ENCODE results near the gene ATRN.
"Not testable (repeated sequence)": the region's sequence is repeated elsewhere in the genome, so short reads cannot be mapped to it uniquely, and the experiment has no call there.

ATRN gene

GRCh38 chr20:3615171-3615840 lies 144.5 kb downstream of the ATRN start:
- H3K27me3 ChIP-seq (ENCODE audit: control insufficient read depth in 1 of 2, insufficient read depth in 2 of 2, low read length in 2 of 2); H3K9ac ChIP-seq (ENCODE audit: low read length); H3K9me3 ChIP-seq (ENCODE audit: low read length); H3K27ac ChIP-seq (ENCODE audit: low read depth, low read length); H3K4me1 ChIP-seq (ENCODE audit: insufficient read depth, low read length); H3K36me3 ChIP-seq (ENCODE audit: insufficient read depth, low read length); H3K4me3 ChIP-seq (ENCODE audit: low read depth in 1 of 2, low read length in 2 of 2): not testable (repeated sequence)

GRCh38 chr20:3616250-3616649 lies 145.4 kb downstream of the ATRN start:
- H3K4me1 ChIP-seq (ENCODE audit: insufficient read depth, low read length), result no peaks in the 10 kb centered on the region
- H3K4me3 ChIP-seq (ENCODE audit: low read depth in 1 of 2, low read length in 2 of 2), result no peak overlapping the region
- no peak overlapping the region for H3K9ac ChIP-seq (ENCODE audit: low read length)
- H3K27me3 ChIP-seq (ENCODE audit: control insufficient read depth in 1 of 2, insufficient read depth in 2 of 2, low read length in 2 of 2), result no peaks in the 10 kb centered on the region
- H3K36me3 ChIP-seq (ENCODE audit: insufficient read depth, low read length), result no peaks in the 10 kb centered on the region
- H3K9me3 ChIP-seq (ENCODE audit: low read length), result no peaks in the 10 kb centered on the region
- no peak overlapping the region for H3K27ac ChIP-seq (ENCODE audit: low read depth, low read length)

- peaks cover 12% of the 10 kb centered on the region for H3K36me3 ChIP-seq (ENCODE audit: insufficient read depth, low read length)
- H3K27me3 ChIP-seq (ENCODE audit: control insufficient read depth in 1 of 2, insufficient read depth in 2 of 2, low read length in 2 of 2), result no peaks in the 10 kb centered on the region
- H3K4me3 ChIP-seq (ENCODE audit: low read depth in 1 of 2, low read length in 2 of 2), result no peak overlapping the region
- H3K9ac ChIP-seq (ENCODE audit: low read length), result no peak overlapping the region
- H3K27ac ChIP-seq (ENCODE audit: low read depth, low read length), result no peak overlapping the region
- no peaks in the 10 kb centered on the region for H3K4me1 ChIP-seq (ENCODE audit: insufficient read depth, low read length)
- no peaks in the 10 kb centered on the region for H3K9me3 ChIP-seq (ENCODE audit: low read length)
Measured at GRCh38 chr20:3621111-3621510, 150.3 kb downstream of the ATRN start.

- no peaks in the 10 kb centered on the region for H3K4me1 ChIP-seq (ENCODE audit: insufficient read depth, low read length)
- no peak overlapping the region for H3K4me3 ChIP-seq (ENCODE audit: low read depth in 1 of 2, low read length in 2 of 2)
- no peak overlapping the region for H3K9ac ChIP-seq (ENCODE audit: low read length)
- peaks cover 12% of the 10 kb centered on the region for H3K36me3 ChIP-seq (ENCODE audit: insufficient read depth, low read length)
- H3K9me3 ChIP-seq (ENCODE audit: low read length), result no peaks in the 10 kb centered on the region
- no peaks in the 10 kb centered on the region for H3K27me3 ChIP-seq (ENCODE audit: control insufficient read depth in 1 of 2, insufficient read depth in 2 of 2, low read length in 2 of 2)
- no peak overlapping the region for H3K27ac ChIP-seq (ENCODE audit: low read depth, low read length)
Measured at GRCh38 chr20:3622406-3622805, 151.6 kb downstream of the ATRN start.

GRCh38 chr20:3627476-3627875 lies 156.7 kb downstream of the ATRN start:
- Histone ChIP-seq H3K9ac (ENCODE audit: low read length) (no peak overlapping the region), H3K36me3 (ENCODE audit: insufficient read depth, low read length) (peaks cover 21% of the 10 kb centered on the region), H3K4me1 (ENCODE audit: insufficient read depth, low read length) (no peaks in the 10 kb centered on the region), H3K27me3 (ENCODE audit: control insufficient read depth in 1 of 2, insufficient read depth in 2 of 2, low read length in 2 of 2) (no peaks in the 10 kb centered on the region), H3K27ac (ENCODE audit: low read depth, low read length) (no peak overlapping the region), H3K4me3 (ENCODE audit: low read depth in 1 of 2, low read length in 2 of 2) (no peak overlapping the region), H3K9me3 (ENCODE audit: low read length) (no peaks in the 10 kb centered on the region)

- Histone ChIP-seq H3K27me3 (ENCODE audit: control insufficient read depth in 1 of 2, insufficient read depth in 2 of 2, low read length in 2 of 2) (no peaks in the 10 kb centered on the region), H3K4me1 (ENCODE audit: insufficient read depth, low read length) (no peaks in the 10 kb centered on the region), H3K9ac (ENCODE audit: low read length) (no peak overlapping the region), H3K36me3 (ENCODE audit: insufficient read depth, low read length) (peaks cover 21% of the 10 kb centered on the region), H3K9me3 (ENCODE audit: low read length) (no peaks in the 10 kb centered on the region), H3K27ac (ENCODE audit: low read depth, low read length) (no peak overlapping the region), H3K4me3 (ENCODE audit: low read depth in 1 of 2, low read length in 2 of 2) (no peak overlapping the region)
Measured at GRCh38 chr20:3628502-3629314, 157.9 kb downstream of the ATRN start.

GRCh38 chr20:3629893-3630292 lies 159.1 kb downstream of the ATRN start:
- no peak overlapping the region for H3K9ac ChIP-seq (ENCODE audit: low read length)
- H3K9me3 ChIP-seq (ENCODE audit: low read length), result no peaks in the 10 kb centered on the region
- H3K36me3 ChIP-seq (ENCODE audit: insufficient read depth, low read length), result peaks cover 16% of the 10 kb centered on the region
- no peak overlapping the region for H3K27ac ChIP-seq (ENCODE audit: low read depth, low read length)
- no peak overlapping the region for H3K4me3 ChIP-seq (ENCODE audit: low read depth in 1 of 2, low read length in 2 of 2)
- no peaks in the 10 kb centered on the region for H3K27me3 ChIP-seq (ENCODE audit: control insufficient read depth in 1 of 2, insufficient read depth in 2 of 2, low read length in 2 of 2)
- no peaks in the 10 kb centered on the region for H3K4me1 ChIP-seq (ENCODE audit: insufficient read depth, low read length)

GRCh38 chr20:3630429-3630828 lies 159.6 kb downstream of the ATRN start:
- H3K27me3 ChIP-seq (ENCODE audit: control insufficient read depth in 1 of 2, insufficient read depth in 2 of 2, low read length in 2 of 2), result no peaks in the 10 kb centered on the region
- H3K27ac ChIP-seq (ENCODE audit: low read depth, low read length), result no peak overlapping the region
- no peak overlapping the region for H3K4me3 ChIP-seq (ENCODE audit: low read depth in 1 of 2, low read length in 2 of 2)
- H3K4me1 ChIP-seq (ENCODE audit: insufficient read depth, low read length), result no peaks in the 10 kb centered on the region
- no peak overlapping the region for H3K9ac ChIP-seq (ENCODE audit: low read length)
- no peaks in the 10 kb centered on the region for H3K9me3 ChIP-seq (ENCODE audit: low read length)
- H3K36me3 ChIP-seq (ENCODE audit: insufficient read depth, low read length), result peaks cover 11% of the 10 kb centered on the region

- H3K27ac ChIP-seq (ENCODE audit: low read depth, low read length), result no peak overlapping the region
Measured at GRCh38 chr20:3631534-3631933, 160.7 kb downstream of the ATRN start.

GRCh38 chr20:3632311-3633004 lies 161.6 kb downstream of the ATRN start:
- Histone ChIP-seq H3K4me1 (ENCODE audit: insufficient read depth, low read length) (no peaks in the 10 kb centered on the region), H3K9ac (ENCODE audit: low read length) (no peak overlapping the region), H3K27me3 (ENCODE audit: control insufficient read depth in 1 of 2, insufficient read depth in 2 of 2, low read length in 2 of 2) (no peaks in the 10 kb centered on the region), H3K4me3 (ENCODE audit: low read depth in 1 of 2, low read length in 2 of 2) (no peak overlapping the region), H3K27ac (ENCODE audit: low read depth, low read length) (no peak overlapping the region), H3K36me3 (ENCODE audit: insufficient read depth, low read length) (peaks cover 9% of the 10 kb centered on the region), H3K9me3 (ENCODE audit: low read length) (no peaks in the 10 kb centered on the region)

More at GRCh38 chr20:3631534-3631933, 160.7 kb downstream of the ATRN start:
- no peaks in the 10 kb centered on the region for H3K9me3 ChIP-seq (ENCODE audit: low read length)
- H3K4me3 ChIP-seq (ENCODE audit: low read depth in 1 of 2, low read length in 2 of 2), result no peak overlapping the region
- no peaks in the 10 kb centered on the region for H3K4me1 ChIP-seq (ENCODE audit: insufficient read depth, low read length)
- no peaks in the 10 kb centered on the region for H3K27me3 ChIP-seq (ENCODE audit: control insufficient read depth in 1 of 2, insufficient read depth in 2 of 2, low read length in 2 of 2)
- H3K9ac ChIP-seq (ENCODE audit: low read length), result no peak overlapping the region
- peaks cover 9% of the 10 kb centered on the region for H3K36me3 ChIP-seq (ENCODE audit: insufficient read depth, low read length)

GRCh38 chr20:3633913-3634478 lies 163.2 kb downstream of the ATRN start:
- H3K9ac ChIP-seq (ENCODE audit: low read length), result no peak overlapping the region
- H3K27me3 ChIP-seq (ENCODE audit: control insufficient read depth in 1 of 2, insufficient read depth in 2 of 2, low read length in 2 of 2), result no peaks in the 10 kb centered on the region
- peaks cover 6% of the 10 kb centered on the region for H3K36me3 ChIP-seq (ENCODE audit: insufficient read depth, low read length)
- H3K27ac ChIP-seq (ENCODE audit: low read depth, low read length), result no peak overlapping the region
- H3K4me3 ChIP-seq (ENCODE audit: low read depth in 1 of 2, low read length in 2 of 2), result no peak overlapping the region
- H3K4me1 ChIP-seq (ENCODE audit: insufficient read depth, low read length), result no peaks in the 10 kb centered on the region
- no peaks in the 10 kb centered on the region for H3K9me3 ChIP-seq (ENCODE audit: low read length)

All from muscle layer of colon (tissue), 2 donors.